Measurements from ENCODE around the gene PLCB1. TPM values are rescaled to one million over a fixed set of nuclear protein-coding genes. Genes with fewer than 3 reads are reported as not detected.
A peak's percentile ranks its signal among the peaks of the same experiment; 100 is the strongest.
"Not testable (repeated sequence)": the region's sequence is repeated elsewhere in the genome, so short reads cannot be mapped to it uniquely, and the experiment has no call there.

The PLCB1 gene
- polyA plus RNA-seq, 1 donor = 39.2 TPM

- no peak for DNase-seq
Observed at GRCh38 chr20:8834851-8835250, 702.8 kb downstream of the PLCB1 start.

GRCh38 chr20:8837396-8837795, 705.3 kb downstream of the PLCB1 start:
- DNase-seq = no peak

- no peak for DNase-seq
Observed at GRCh38 chr20:8842525-8842924, 710.5 kb downstream of the PLCB1 start.

DNA sequence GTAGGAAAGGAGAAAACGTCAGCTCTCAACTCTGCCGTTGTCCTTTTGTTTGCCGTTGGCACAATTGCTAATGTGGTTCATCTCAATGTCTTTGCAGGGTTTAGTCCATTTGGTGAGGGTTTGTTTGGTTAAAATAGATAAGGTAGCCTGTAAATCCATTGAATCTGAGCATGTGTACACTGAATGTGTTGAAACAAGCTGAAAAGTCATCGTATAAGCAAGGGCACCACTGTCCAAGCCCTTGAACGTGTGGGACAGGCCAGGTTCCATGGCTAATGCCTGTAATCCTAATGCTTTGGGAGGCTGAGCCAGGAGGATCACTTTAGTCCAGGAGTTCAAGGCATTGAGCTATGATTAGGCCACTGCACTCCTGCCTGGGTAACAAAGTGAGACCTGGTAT, 712.1 kb downstream of the PLCB1 start:
- DNase-seq = no peak

- peak; percentile 12 for DNase-seq
Observed at GRCh38 chr20:8849990-8850389, 717.9 kb downstream of the PLCB1 start.

- DNase-seq = no peak
Observed at GRCh38 chr20:8851446-8851845, 719.4 kb downstream of the PLCB1 start.

- not testable (repeated sequence) for DNase-seq
Observed at GRCh38 chr20:8851919-8852318, 719.9 kb downstream of the PLCB1 start.

DNA sequence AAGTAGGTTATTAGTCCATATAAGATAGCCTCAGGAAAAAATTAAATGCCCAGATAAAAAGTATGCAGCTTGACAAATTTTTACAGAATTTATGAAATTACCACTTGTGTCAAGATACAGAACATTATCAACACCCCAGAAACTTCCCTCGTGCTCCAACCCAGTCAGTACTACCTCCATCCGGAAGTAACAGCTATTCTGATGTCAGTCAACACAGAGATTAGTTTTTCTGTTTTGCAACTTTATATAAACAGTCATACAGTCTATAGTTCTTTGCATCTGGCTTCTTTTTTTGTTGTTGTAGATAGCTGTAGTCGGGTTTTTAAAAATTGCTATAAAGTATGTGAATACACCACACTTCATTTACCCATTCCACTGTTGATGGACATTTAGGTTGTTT, 721.1 kb downstream of the PLCB1 start:
- not testable (repeated sequence) for DNase-seq

DNA sequence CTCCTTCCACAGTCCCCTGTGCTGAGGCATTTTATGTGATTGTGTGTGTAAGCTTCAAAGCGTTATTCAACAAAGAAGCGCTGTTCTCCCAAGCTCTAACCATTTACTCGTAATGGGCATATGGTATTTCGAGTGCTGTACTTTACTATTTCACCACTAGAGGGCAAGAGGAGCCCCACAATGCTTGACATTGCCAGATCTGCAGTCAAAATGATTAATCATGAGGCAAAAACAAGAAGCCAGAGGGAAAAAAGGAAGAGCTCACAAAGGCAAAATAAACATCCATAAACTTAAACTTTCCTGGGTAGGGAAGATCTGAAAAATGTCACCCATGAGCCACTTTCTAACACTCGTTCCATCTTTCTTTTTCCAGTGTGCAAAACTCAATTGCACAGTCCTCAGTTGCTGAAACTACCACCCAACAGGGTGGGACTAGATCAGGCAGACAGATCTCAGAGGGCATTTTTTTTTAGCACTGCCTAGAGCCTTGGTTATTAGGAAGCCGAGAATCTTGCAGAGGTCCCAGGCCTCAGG, 721.8 kb downstream of the PLCB1 start:
- peak; percentile 83 for DNase-seq

GRCh38 chr20:8854571-8854970, 722.5 kb downstream of the PLCB1 start:
- peak; percentile 10 for DNase-seq

GRCh38 chr20:8855315-8855714, 723.2 kb downstream of the PLCB1 start:
- DNase-seq = no peak

GRCh38 chr20:8856668-8857067, 724.6 kb downstream of the PLCB1 start:
- DNase-seq = no peak

DNA sequence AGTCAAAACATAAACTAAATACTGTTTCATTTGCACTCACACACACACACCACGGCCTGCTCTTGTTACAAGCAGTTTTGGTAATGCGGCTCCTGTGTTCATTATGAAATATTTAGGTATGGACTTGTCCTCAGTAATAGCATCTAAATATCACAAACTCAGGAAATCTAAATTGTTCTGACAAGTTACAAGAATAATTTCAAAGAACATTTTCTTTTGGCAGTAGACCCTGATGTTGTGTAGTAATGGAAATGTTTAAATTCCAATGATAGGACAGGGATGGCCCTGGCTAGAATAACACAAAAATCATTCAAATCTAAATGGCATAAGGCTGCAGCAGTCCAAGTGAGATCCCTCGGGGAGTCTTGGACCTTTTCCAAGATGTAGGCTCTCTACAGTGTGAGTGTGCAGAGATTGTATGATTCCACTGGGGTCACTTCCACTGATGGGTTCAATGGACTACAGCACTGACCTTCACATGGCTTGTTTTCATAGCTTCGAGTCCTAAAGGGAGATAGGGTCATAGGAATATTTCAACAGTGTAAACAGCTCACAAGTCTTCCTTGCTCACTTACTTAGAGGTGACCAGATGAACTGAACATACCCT, 726.2 kb downstream of the PLCB1 start:
- no peak for DNase-seq

GRCh38 chr20:8860011-8860495, 728.0 kb downstream of the PLCB1 start:
- DNase-seq = no peak

DNA sequence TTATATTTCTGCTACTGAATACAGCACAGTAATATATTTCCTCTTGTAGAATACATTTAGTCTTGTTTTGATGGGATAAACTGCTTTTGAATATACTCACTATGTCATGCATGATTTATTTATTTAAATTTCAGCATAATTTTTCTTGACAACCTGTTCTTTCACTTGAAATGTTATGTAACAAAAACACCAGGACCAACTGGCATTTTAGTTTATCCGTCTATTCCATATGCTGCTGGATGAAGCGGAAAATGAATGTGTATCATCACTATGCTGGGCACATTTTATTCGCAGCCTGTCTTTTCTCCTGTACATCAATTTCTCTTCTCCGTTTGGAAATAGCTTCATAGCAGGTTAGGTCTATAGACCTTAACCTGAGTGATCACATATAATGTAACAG, 730.0 kb downstream of the PLCB1 start:
- no peak for DNase-seq

- no peak for DNase-seq
Observed at GRCh38 chr20:8865636-8866035, 733.6 kb downstream of the PLCB1 start.

DNA sequence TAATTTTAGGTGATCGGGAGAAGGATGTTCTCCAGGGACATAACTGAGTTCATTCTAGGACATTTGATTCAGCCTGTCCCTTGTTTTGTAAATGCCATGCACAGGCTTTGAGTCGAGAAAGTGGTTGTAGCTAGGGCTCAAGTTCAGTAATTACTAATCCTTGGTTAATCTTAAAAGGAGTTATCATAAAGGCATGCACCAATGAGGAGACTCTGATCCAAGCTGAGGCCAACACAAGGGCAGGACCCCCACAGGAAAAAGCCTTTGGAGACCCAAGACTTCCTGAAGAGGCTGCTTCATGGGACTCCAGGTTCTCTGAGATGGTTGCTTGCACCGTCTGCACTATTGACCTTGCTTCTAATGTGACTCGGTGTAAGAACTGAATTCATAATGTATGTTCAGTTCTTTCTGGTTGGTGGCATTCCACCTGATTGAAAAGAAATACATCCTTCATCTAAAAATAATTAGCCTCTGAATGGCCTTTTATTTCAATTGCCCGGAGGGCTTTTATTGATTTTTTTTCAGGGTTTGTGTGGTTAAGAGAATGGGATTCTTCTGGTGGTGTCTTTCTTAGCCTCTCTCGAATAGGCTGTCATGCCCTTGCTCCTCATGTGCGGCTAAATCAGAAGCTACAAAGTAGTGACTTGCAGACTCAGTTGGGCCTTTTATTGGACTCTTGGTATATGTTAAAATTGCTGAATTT, 735.1 kb downstream of the PLCB1 start:
- DNase-seq = no peak

DNA sequence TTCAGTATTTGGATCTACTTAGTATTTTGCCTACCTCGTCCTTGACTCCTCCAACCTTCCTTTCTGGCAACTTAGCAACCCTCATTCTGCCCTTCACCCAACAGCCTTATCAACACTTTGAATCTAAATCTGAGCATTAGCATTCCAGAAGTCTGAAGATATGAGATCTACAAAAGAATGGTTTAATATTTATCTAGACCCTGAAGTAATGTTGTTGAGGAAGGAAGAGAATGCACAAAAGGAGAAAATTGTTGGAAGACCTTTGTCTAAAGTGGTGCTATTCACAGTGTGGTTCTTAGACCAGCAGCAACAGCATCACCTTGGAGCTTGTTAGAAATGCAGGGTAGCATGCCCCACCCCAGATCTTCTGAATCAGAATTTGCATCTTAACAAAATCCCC, 738.6 kb downstream of the PLCB1 start:
- DNase-seq = no peak

DNA sequence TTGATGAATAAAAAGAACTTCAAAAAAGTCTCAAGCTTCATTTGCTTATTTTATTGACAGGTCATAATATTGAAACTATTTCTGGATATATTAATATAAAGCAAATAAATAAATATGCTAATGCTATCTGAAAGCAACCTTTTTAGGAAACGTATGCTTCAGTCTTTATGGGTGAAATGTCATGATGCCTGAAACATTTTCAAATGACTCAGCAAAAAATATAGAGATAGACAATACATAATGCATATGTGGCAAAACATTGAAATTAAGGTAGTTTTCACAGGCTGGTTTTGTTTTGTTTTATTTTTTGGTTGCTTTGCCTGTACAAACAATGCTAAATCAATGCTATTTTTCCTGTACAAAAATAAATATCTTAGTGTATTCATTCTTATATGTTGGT, 742.4 kb downstream of the PLCB1 start:
- DNase-seq = no peak

DNA sequence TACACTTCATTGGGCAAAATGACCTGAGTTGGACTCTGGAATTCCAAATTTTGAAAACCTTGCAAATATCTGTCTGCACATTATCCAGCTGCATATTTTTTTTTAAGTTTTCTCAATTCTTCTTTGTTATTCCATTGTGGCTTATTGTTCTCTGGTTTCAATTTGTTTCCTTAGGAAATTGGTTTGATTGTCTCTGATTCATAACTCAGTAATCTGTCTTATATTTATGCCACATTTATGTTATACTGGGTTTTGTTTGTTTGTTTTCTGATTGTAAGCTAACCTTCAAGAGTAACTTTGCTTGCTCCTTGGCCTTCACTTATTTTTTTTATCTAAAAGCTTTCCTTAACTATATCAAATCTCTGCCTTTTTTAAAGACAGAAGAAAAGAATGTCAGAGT, 743.5 kb downstream of the PLCB1 start:
- no peak for DNase-seq

DNA sequence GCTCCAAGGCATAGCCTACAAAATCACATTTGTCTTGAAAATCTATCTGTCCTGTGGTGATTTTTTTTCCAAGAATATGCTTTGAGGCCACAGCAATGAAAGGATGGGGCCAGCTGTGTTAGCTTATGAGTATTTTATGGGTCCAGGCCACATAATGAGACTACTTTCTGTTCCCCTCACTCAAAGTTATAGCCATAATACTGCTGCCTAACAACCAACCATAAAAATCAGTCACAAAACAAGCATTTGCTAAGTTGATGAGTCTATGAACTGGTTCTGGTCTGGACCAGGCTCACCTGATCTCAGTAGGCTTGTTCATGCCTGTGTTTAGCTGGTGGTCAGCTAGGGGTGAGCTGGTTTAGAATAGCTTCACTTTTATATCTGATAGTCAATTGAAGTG, 744.3 kb downstream of the PLCB1 start:
- peak; percentile 22 for DNase-seq

DNA sequence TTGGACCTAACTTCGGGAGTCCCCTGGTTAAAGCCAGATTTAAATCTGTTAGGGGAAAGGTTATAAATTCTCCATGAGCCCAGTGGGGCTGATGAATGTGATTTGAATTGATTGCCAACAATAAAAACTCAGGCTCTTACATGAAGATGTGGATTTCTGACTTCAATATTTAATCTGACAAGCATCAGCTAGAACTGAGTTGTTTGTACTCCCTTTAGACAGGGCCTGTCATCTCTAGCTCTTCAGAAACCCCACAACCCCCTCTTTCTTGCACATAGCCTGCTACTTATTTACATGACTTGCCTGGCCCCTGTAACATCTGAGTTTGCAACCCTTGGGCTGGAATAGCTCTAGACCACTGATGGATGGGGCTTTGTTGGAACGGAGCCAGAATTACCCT, 745.2 kb downstream of the PLCB1 start:
- no peak for DNase-seq

- no peak for DNase-seq
Observed at GRCh38 chr20:8879669-8880068, 747.6 kb downstream of the PLCB1 start.

Data from left kidney (tissue), 2 donors.